Ascending aorta (tissue), 2 donors: ENCODE results near the gene CCDC102B. TPM values are rescaled to one million over a fixed set of nuclear protein-coding genes. Genes with fewer than 3 reads are reported as not detected.

Source experiments
- DNase-seq, 2 donors: peaks; one replicate each; pipeline ENCODE4 v3.0.0-alpha.2; 2019; ENCODE audit warnings: low spot score in 2 of 2
- H3K27ac ChIP-seq, 2 donors: fragments of 200-600 bp; sonication (generic); one replicate each; pipeline ENCODE4 v1.5.1; 2016 to 2017; ENCODE audit warnings: mild to moderate bottlenecking in 1 of 2
- H3K27me3 ChIP-seq: fragments of 200-600 bp; sonication (generic); one replicate; pipeline ENCODE4 v1.5.1; 2017
- H3K36me3 ChIP-seq, 2 donors: fragments of 200-600 bp; sonication (generic); one replicate each; pipeline ENCODE4 v1.5.1; 2016
- H3K4me1 ChIP-seq, 2 donors: fragments of 200-600 bp; sonication (generic); one replicate each; pipeline ENCODE4 v1.5.1; 2016 to 2017; ENCODE audit warnings: mild to moderate bottlenecking in 1 of 2
- H3K4me3 ChIP-seq, 2 donors: fragments of 200-600 bp; sonication (generic); one replicate each; pipeline ENCODE4 v1.5.1; 2016 to 2017; ENCODE audit warnings: mild to moderate bottlenecking in 1 of 2
- H3K9me3 ChIP-seq, 2 donors: fragments of 200-600 bp; sonication (generic); one replicate each; pipeline ENCODE4 v1.5.1; 2016
- intact Hi-C: fragments of 100-400 bp; cut with DNase I; formaldehyde crosslinking; loops from one replicate; pipeline ENCODE4 v1.15.1; 2023
- total RNA-seq: library from RNA; depleted of rRNA; stranded (reverse); fragments of >200 nt; gene quantifications from one replicate; pipeline ENCODE4 v1.1.0, GENCODE V29; 2016
- TF ChIP-seq, protein P1 (sequence below), 3 experiments: fragments of 200-600 bp in 2 of 3; fragments of 450-650 bp in 1 of 3; sonication (generic) in 2 of 3; IDR thresholded peaks; one replicate each; pipeline ENCODE4 v1.5.1; 2016 to 2019; ENCODE audit warnings: antibody characterized with exemption in 3 of 3, mild to moderate bottlenecking in 1 of 3, moderate library complexity in 1 of 3

CCDC102B gene
- total RNA-seq, 1 donor from 2014 or later: 3.3 TPM

DNA sequence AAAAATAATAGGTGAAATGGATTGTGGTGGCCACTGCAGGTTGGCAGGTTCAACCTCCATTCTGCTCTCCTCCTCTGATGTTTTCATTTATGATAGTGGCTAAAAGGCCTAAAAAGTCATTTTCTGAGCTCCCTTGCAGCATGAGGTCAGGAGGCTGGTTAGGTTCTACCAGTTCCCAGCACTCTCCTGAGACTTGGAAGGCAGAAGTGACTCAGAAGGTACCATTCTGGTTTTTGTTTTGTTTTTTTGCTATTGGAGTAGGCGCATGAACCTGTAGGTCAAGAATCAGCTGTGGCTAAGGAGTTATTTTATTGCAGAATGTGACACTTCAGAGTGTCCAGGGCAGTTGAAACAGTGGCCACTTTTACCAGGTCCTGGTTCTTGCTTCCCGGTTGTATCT, 181.9 kb downstream of the CCDC102B start:
- no peak for DNase-seq
- H3K9me3 ChIP-seq: no peaks in the 10 kb centered on the region
- TF ChIP-seq, protein P1, sequence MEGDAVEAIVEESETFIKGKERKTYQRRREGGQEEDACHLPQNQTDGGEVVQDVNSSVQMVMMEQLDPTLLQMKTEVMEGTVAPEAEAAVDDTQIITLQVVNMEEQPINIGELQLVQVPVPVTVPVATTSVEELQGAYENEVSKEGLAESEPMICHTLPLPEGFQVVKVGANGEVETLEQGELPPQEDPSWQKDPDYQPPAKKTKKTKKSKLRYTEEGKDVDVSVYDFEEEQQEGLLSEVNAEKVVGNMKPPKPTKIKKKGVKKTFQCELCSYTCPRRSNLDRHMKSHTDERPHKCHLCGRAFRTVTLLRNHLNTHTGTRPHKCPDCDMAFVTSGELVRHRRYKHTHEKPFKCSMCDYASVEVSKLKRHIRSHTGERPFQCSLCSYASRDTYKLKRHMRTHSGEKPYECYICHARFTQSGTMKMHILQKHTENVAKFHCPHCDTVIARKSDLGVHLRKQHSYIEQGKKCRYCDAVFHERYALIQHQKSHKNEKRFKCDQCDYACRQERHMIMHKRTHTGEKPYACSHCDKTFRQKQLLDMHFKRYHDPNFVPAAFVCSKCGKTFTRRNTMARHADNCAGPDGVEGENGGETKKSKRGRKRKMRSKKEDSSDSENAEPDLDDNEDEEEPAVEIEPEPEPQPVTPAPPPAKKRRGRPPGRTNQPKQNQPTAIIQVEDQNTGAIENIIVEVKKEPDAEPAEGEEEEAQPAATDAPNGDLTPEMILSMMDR (IDR thresholded peaks at IDR 0.05): no peak
- H3K36me3 ChIP-seq: no peaks in the 10 kb centered on the region
- H3K4me1 ChIP-seq: no peaks in the 10 kb centered on the region
- intact Hi-C loops: no loop called here
- H3K4me3 ChIP-seq: no peak overlapping the region
- H3K27me3 ChIP-seq: no peaks in the 10 kb centered on the region
- no peak overlapping the region for H3K27ac ChIP-seq

DNA sequence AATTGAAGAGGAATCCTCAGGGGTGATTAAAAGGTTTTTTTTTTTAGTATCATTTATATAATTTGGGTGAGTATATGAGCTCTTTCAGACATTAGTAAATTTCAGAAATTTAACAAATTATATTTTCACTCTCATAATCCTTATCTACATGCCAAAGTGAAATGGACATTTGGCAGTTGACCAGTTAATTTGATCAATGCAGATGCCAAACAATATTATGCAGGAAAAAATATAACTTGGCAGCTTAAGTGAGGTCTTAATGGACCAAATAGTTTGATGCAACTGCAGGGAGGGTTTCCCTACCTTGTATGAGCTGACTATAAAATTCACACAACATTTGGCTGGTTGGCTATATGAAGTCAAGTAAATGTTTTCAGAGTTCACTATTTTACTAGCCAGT, 185.2 kb downstream of the CCDC102B start:
- Histone ChIP-seq H3K27ac (no peak overlapping the region), H3K9me3 (peaks cover 0 to 7% of the 10 kb centered on the region in 2 donors), H3K4me1 (no peaks in the 10 kb centered on the region), H3K4me3 (no peak overlapping the region), H3K27me3 (no peaks in the 10 kb centered on the region), H3K36me3 (no peaks in the 10 kb centered on the region)
- no peak for DNase-seq
- TF ChIP-seq, protein P1 (IDR thresholded peaks at IDR 0.05): no peak
- intact Hi-C loops: no loop called here

- H3K4me1 ChIP-seq: no peaks in the 10 kb centered on the region
- no peak overlapping the region for H3K4me3 ChIP-seq
- no peak overlapping the region for H3K27ac ChIP-seq
- intact Hi-C loops: no loop called here
- H3K36me3 ChIP-seq: no peaks in the 10 kb centered on the region
- TF ChIP-seq, protein P1 (IDR thresholded peaks at IDR 0.05): no peak
- H3K9me3 ChIP-seq: peaks cover 0 to 7% of the 10 kb centered on the region in 2 donors
- DNase-seq: no peak
- H3K27me3 ChIP-seq: no peaks in the 10 kb centered on the region
These were observed 186.5 kb downstream of the CCDC102B start for GRCh38 chr18:68984342-68984741.

GRCh38 chr18:68985172-68985820, 187.4 kb downstream of the CCDC102B start:
- DNase-seq: no peak
- TF ChIP-seq, protein P1 (IDR thresholded peaks at IDR 0.05): no peak
- H3K27ac ChIP-seq: no peak overlapping the region
- no peak overlapping the region for H3K4me3 ChIP-seq
- H3K9me3 ChIP-seq: peaks cover 0 to 7% of the 10 kb centered on the region in 2 donors
- no peaks in the 10 kb centered on the region for H3K4me1 ChIP-seq
- intact Hi-C loops: no loop called here
- H3K27me3 ChIP-seq: no peaks in the 10 kb centered on the region
- no peaks in the 10 kb centered on the region for H3K36me3 ChIP-seq

DNA sequence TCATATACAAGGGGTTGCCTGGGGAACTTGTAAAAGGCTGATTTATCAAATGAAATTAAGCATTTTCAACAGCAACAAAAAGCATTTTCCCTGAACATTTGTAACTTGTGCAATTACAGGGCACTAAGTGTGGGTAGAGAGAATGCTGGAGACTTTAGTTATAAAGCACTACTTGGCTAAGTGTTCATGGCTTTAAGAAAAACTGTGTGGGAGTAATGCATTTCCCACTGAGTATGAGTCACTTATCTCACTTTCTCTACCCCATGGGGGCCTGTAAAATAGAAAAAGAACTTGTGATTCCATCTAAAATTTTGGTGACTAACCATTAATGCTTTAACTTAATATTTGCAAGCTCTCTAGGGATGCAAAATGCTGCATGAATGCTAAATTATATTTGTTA, 193.4 kb downstream of the CCDC102B start:
- Histone ChIP-seq H3K4me1 (no peaks in the 10 kb centered on the region), H3K27me3 (no peaks in the 10 kb centered on the region), H3K9me3 (peaks cover 0 to 7% of the 10 kb centered on the region in 2 donors), H3K27ac (no peak overlapping the region), H3K4me3 (no peak overlapping the region), H3K36me3 (no peaks in the 10 kb centered on the region)
- TF ChIP-seq, protein P1 (IDR thresholded peaks at IDR 0.05): no peak
- DNase-seq: no peak
- intact Hi-C loops: no loop called here
